ENCODE data around the gene ATP6V1B1. TPM values are rescaled to one million over a fixed set of nuclear protein-coding genes. Genes with fewer than 3 reads are reported as not detected.

The ATP6V1B1 gene
- total and polyA plus RNA-seq, 10 of the 15 experiments (the other 5 are each of a cell fraction or from before 2014, with no cell fraction given), result not detected

- ChIA-PET RAD21 (ENCODE audit: unreplicated experiment) (no interaction called here), CTCF (interaction anchor here (1.0 to 1.6 kb wide), 3 partner anchors 22 to 59 kb away, joined by 3 to 5 read pairs (median 4); no protein-coding TSS in a partner anchor), POLR2A (no interaction called here), SMC1A (ENCODE audit: uncharacterized antibody, unreplicated experiment) (no interaction called here)
- WGBS (ENCODE audit: insufficient coverage, insufficient replicate concordance, low lambda C conversion rate, missing lambda C conversion rate), result 40% methylated on average over 5 of the region's 5 CpGs
- no peak for ATAC-seq
- H3K27ac ChIP-seq (ENCODE audit: control insufficient read depth, insufficient read depth), result no peak overlapping the region
- H3K36me3 ChIP-seq (ENCODE audit: control insufficient read depth in 2 of 2, insufficient read depth in 2 of 2, low read length in 1 of 2), result no peaks in the 10 kb centered on the region
- H3K9me3 ChIP-seq (replicated peaks; ENCODE audit: control insufficient read depth, insufficient read depth, low read length), result no peaks in the 10 kb centered on the region
- H3K4me2 ChIP-seq (ENCODE audit: control insufficient read depth, insufficient read depth), result no peak overlapping the region
- intact Hi-C loops (cut with micrococcal nuclease; ENCODE audit: unreplicated experiment), result no loop called here
- H3K9ac ChIP-seq (ENCODE audit: control insufficient read depth, insufficient read depth, low read length), result no peak overlapping the region
- no peak for DNase-seq (ENCODE audit: low read depth, low spot score)
- no peaks in the 10 kb centered on the region for H3K79me2 ChIP-seq (ENCODE audit: control insufficient read depth, insufficient read depth, low read length)
- no peaks in the 10 kb centered on the region for H3K4me1 ChIP-seq (ENCODE audit: control insufficient read depth, insufficient read depth, low read length)
- in situ Hi-C loops (cut with MboI), result no loop called here
- H3K27me3 ChIP-seq (replicated peaks in 1 of 2; ENCODE audit: control insufficient read depth in 2 of 2, insufficient read depth in 2 of 2, low read length in 1 of 2), result peaks cover 0 to 1% of the 10 kb centered on the region in 2 experiments; a peak in 2 of 4 replicates
- H3K4me3 ChIP-seq, result no peak overlapping the region
- FAIRE-seq, result no peak
- no peaks in the 10 kb centered on the region for H4K20me1 ChIP-seq (ENCODE audit: control insufficient read depth, insufficient read depth)
- no peak overlapping the region for H2AFZ ChIP-seq (ENCODE audit: control insufficient read depth, low read depth, low read length)
- TF ChIP-seq YY1 (IDR thresholded peaks at IDR 0.05; ENCODE audit: low read depth, low read length) (no peak), MXI1 (IDR thresholded peaks at IDR 0.05; ENCODE audit: low read depth, low read length) (no peak), MYB (IDR thresholded peaks at IDR 0.05; ENCODE audit: borderline replicate concordance, low read depth, low read length) (no peak), DPF2 (IDR thresholded peaks at IDR 0.05) (no peak), JUND (IDR thresholded peaks at IDR 0.05; ENCODE audit: low read depth, low read length) (no peak), BMI1 (IDR thresholded peaks at IDR 0.05; ENCODE audit: borderline replicate concordance) (no peak), NR2F1 (conservative IDR thresholded peaks at IDR 0.05) (no peak), STAT1 (conservative IDR thresholded peaks at IDR 0.05) (no peak), MYC (IDR thresholded peaks at IDR 0.05; ENCODE audit: insufficient read depth, insufficient read length, insufficient replicate concordance, low read length, severe bottlenecking) (no peak), EZH2 (IDR thresholded peaks at IDR 0.05; ENCODE audit: borderline replicate concordance, control insufficient read depth, low read depth, low read length) (no peak), ZZZ3 (IDR thresholded peaks at IDR 0.05; ENCODE audit: control insufficient read depth, insufficient read length, low read depth) (no peak), GABPA (IDR thresholded peaks at IDR 0.05; ENCODE audit: low read depth) (no peak), HDGF (IDR thresholded peaks at IDR 0.05) (no peak), TARDBP (IDR thresholded peaks at IDR 0.05; ENCODE audit: borderline replicate concordance) (no peak), PAX8 (IDR thresholded peaks at IDR 0.05) (no peak), HCFC1 (IDR thresholded peaks at IDR 0.05; ENCODE audit: low read length) (no peak)
- TF ChIP-seq, protein P1, sequence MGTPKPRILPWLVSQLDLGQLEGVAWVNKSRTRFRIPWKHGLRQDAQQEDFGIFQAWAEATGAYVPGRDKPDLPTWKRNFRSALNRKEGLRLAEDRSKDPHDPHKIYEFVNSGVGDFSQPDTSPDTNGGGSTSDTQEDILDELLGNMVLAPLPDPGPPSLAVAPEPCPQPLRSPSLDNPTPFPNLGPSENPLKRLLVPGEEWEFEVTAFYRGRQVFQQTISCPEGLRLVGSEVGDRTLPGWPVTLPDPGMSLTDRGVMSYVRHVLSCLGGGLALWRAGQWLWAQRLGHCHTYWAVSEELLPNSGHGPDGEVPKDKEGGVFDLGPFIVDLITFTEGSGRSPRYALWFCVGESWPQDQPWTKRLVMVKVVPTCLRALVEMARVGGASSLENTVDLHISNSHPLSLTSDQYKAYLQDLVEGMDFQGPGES (IDR thresholded peaks at IDR 0.05), result no peak
- TF ChIP-seq, protein P2, sequence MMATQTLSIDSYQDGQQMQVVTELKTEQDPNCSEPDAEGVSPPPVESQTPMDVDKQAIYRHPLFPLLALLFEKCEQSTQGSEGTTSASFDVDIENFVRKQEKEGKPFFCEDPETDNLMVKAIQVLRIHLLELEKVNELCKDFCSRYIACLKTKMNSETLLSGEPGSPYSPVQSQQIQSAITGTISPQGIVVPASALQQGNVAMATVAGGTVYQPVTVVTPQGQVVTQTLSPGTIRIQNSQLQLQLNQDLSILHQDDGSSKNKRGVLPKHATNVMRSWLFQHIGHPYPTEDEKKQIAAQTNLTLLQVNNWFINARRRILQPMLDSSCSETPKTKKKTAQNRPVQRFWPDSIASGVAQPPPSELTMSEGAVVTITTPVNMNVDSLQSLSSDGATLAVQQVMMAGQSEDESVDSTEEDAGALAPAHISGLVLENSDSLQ (IDR thresholded peaks at IDR 0.05), result no peak
- TF ChIP-seq, protein P3, sequence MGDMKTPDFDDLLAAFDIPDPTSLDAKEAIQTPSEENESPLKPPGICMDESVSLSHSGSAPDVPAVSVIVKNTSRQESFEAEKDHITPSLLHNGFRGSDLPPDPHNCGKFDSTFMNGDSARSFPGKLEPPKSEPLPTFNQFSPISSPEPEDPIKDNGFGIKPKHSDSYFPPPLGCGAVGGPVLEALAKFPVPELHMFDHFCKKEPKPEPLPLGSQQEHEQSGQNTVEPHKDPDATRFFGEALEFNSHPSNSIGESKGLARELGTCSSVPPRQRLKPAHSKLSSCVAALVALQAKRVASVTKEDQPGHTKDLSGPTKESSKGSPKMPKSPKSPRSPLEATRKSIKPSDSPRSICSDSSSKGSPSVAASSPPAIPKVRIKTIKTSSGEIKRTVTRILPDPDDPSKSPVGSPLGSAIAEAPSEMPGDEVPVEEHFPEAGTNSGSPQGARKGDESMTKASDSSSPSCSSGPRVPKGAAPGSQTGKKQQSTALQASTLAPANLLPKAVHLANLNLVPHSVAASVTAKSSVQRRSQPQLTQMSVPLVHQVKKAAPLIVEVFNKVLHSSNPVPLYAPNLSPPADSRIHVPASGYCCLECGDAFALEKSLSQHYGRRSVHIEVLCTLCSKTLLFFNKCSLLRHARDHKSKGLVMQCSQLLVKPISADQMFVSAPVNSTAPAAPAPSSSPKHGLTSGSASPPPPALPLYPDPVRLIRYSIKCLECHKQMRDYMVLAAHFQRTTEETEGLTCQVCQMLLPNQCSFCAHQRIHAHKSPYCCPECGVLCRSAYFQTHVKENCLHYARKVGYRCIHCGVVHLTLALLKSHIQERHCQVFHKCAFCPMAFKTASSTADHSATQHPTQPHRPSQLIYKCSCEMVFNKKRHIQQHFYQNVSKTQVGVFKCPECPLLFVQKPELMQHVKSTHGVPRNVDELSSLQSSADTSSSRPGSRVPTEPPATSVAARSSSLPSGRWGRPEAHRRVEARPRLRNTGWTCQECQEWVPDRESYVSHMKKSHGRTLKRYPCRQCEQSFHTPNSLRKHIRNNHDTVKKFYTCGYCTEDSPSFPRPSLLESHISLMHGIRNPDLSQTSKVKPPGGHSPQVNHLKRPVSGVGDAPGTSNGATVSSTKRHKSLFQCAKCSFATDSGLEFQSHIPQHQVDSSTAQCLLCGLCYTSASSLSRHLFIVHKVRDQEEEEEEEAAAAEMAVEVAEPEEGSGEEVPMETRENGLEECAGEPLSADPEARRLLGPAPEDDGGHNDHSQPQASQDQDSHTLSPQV (IDR thresholded peaks at IDR 0.05), result no peak
- BruUV-seq (replicated peaks), result no TSS peak
Observed at GRCh38 chr2:71006955-71007799, 71.5 kb downstream of the ATP6V1B1 start.

All from GM12878 (cell line).